Ovary (tissue), 3 donors: ENCODE measurements around the gene UNC13C.

Experiments used
- EP300 ChIP-seq: sonication (generic); formaldehyde crosslinking; IDR thresholded peaks from one replicate; pipeline ENCODE4 v1.6.1; 2017; ENCODE audit warnings: antibody characterized with exemption
- POLR2A ChIP-seq: fragments of 450-650 bp; IDR thresholded peaks from one replicate; pipeline ENCODE4 v1.6.1; 2017; ENCODE audit warnings: antibody characterized with exemption, mild to moderate bottlenecking, moderate library complexity
- TF ChIP-seq, protein P1 (sequence below), 3 donors: fragments of 450-650 bp in 2 of 3; fragments of 200-600 bp in 1 of 3; IDR thresholded peaks; one replicate each; pipeline versions ENCODE4 v1.5.1 to v1.8.0; 2016 to 2022; ENCODE audit warnings: antibody characterized with exemption in 3 of 3, mild to moderate bottlenecking in 1 of 3
- donor health status: DM: no; HTN: no; CAD: no.

DNA sequence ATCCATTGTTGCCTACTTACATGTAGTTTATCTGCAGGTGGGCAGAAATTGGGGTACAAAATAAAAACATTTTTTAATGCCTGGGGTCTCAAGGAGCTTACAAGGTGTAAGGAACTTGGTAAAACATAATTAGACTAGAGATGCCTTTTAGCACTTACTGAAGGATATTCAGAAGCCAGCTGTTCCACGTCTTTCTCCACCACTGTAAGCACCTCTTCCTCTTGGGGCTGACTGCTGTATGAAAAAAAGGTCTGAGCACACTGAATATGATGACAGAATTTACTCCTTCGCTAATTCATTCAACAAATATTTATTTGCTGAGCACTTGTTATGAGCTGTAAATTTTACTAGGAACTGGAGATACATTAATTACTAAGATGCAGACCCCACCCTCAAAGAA is 539.1 kb downstream of the UNC13C start:
- TF ChIP-seq EP300 (no peak), POLR2A (no peak)
- TF ChIP-seq, protein P1, sequence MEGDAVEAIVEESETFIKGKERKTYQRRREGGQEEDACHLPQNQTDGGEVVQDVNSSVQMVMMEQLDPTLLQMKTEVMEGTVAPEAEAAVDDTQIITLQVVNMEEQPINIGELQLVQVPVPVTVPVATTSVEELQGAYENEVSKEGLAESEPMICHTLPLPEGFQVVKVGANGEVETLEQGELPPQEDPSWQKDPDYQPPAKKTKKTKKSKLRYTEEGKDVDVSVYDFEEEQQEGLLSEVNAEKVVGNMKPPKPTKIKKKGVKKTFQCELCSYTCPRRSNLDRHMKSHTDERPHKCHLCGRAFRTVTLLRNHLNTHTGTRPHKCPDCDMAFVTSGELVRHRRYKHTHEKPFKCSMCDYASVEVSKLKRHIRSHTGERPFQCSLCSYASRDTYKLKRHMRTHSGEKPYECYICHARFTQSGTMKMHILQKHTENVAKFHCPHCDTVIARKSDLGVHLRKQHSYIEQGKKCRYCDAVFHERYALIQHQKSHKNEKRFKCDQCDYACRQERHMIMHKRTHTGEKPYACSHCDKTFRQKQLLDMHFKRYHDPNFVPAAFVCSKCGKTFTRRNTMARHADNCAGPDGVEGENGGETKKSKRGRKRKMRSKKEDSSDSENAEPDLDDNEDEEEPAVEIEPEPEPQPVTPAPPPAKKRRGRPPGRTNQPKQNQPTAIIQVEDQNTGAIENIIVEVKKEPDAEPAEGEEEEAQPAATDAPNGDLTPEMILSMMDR (IDR thresholded peaks at IDR 0.05): no peak
